Sigmoid colon (tissue), 7 donors: ENCODE results near the gene FCAMR. TPM values are rescaled to one million over a fixed set of nuclear protein-coding genes. Genes with fewer than 3 reads are reported as not detected.

Experiments used
- DNase-seq: peaks from one replicate; pipeline ENCODE4 v3.0.0-alpha.2; 2019
- H3K27ac ChIP-seq, 4 donors: fragments of 200-600 bp; sonication (generic); one replicate each; pipeline ENCODE4 v1.5.1; 2016 to 2019; ENCODE audit warnings: mild to moderate bottlenecking in 1 of 4
- H3K27me3 ChIP-seq, 3 donors: fragments of 200-600 bp; sonication (generic); one replicate each; pipeline ENCODE4 v1.5.1; 2019; ENCODE audit warnings: mild to moderate bottlenecking in 1 of 3
- H3K36me3 ChIP-seq, 4 donors: fragments of 200-600 bp; sonication (generic); one replicate each; pipeline ENCODE4 v1.5.1; 2016 to 2019
- H3K4me1 ChIP-seq, 4 donors: fragments of 200-600 bp; sonication (generic); one replicate each; pipeline ENCODE4 v1.5.1; 2017 to 2019
- H3K4me3 ChIP-seq, 4 donors: fragments of 200-600 bp; sonication (generic); one replicate each; pipeline ENCODE4 v1.5.1; 2017 to 2019; ENCODE audit warnings: mild to moderate bottlenecking in 2 of 4, moderate library complexity in 1 of 4
- H3K9me3 ChIP-seq, 4 donors: fragments of 200-600 bp in 3 of 4; sonication (generic) in 3 of 4; one replicate each; pipeline versions ENCODE4 v1.5.1 to v1.6.1; 2013 to 2019
- CTCF ChIP-seq, 4 experiments: fragments of 450-650 bp in 3 of 4; fragments of 200-600 bp in 1 of 4; IDR thresholded peaks; one replicate each; pipeline ENCODE4 v1.5.1; 2016 to 2019; ENCODE audit warnings: antibody characterized with exemption in 4 of 4, mild to moderate bottlenecking in 3 of 4, moderate library complexity in 2 of 4
- EP300 ChIP-seq, 4 donors: sonication (generic); formaldehyde crosslinking; IDR thresholded peaks; one replicate each; pipeline ENCODE4 v1.6.1; 2017; ENCODE audit warnings: antibody characterized with exemption in 4 of 4
- POLR2A ChIP-seq, 2 donors: fragments of 450-650 bp; IDR thresholded peaks; one replicate each; pipeline ENCODE4 v1.6.1; 2016; ENCODE audit warnings: antibody characterized with exemption in 2 of 2, mild to moderate bottlenecking in 2 of 2, moderate library complexity in 2 of 2
- POLR2AphosphoS5 ChIP-seq, 4 donors: sonication (generic); formaldehyde crosslinking; IDR thresholded peaks; one replicate each; pipeline ENCODE4 v1.6.1; 2017; ENCODE audit warnings: antibody characterized with exemption in 4 of 4
- WGBS, 2 donors: extraction: QIAGEN DNeasy Blood & Tissue Kit; methylation state at CpG; one replicate each; pipeline ENCODE4 v1.1.7; 2013; 5-methylcytosine and 5-hydroxymethylcytosine counted together
- intact Hi-C: fragments of 100-400 bp; cut with DNase I; formaldehyde crosslinking; loops from one replicate; pipeline ENCODE4 v1.15.1; 2023
- polyA plus RNA-seq, 3 donors: library from polyadenylated mRNA; stranded (reverse); fragments of 200-250 nt; gene quantifications; one replicate each; pipeline ENCODE4 v1.2.3, GENCODE V29; 2013
- total RNA-seq, 4 donors: library from RNA; depleted of rRNA; stranded (reverse); fragments of >200 nt; gene quantifications; one replicate each; pipeline ENCODE4 v1.1.0, GENCODE V29; 2016
- donor health status: healthy with polysubstance abuse.
- donor health status: Bipolar disorder and iron deficiency.
- donor health status: healthy.

The FCAMR gene, protein sequence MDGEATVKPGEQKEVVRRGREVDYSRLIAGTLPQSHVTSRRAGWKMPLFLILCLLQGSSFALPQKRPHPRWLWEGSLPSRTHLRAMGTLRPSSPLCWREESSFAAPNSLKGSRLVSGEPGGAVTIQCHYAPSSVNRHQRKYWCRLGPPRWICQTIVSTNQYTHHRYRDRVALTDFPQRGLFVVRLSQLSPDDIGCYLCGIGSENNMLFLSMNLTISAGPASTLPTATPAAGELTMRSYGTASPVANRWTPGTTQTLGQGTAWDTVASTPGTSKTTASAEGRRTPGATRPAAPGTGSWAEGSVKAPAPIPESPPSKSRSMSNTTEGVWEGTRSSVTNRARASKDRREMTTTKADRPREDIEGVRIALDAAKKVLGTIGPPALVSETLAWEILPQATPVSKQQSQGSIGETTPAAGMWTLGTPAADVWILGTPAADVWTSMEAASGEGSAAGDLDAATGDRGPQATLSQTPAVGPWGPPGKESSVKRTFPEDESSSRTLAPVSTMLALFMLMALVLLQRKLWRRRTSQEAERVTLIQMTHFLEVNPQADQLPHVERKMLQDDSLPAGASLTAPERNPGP
- total RNA-seq (not detected), polyA plus RNA-seq (1 to 10 TPM in 1 of 3 donors, not detected in 2; 1.5 TPM)

DNA sequence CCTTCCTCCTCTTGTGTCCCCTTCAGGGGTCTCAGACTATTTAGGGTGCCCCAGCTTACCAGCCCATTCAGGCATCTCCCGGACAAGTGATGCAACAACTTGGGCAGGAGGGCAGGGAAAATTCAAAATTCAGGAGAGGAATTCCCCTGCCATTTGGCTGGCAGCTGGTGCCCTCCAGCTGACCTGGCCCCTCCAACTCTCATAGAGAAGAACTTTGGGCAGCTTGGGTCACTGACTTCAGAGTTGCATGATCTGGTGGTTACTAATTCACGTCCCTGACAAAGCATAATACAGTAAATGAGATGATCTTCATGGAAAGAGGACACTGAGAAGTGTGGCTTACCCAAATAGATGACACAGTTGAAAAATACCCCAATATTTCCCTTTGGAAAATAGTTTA lies at the start of gene FCAMR:
FCAMR (minus strand) TSS at position 15 of the 400 bp plus-strand sequence. CDS start 335 bp downstream, outside the sequence.
- Histone ChIP-seq H3K27me3 (no peaks in the 10 kb centered on the region), H3K9me3 (no peaks in the 10 kb centered on the region), H3K4me1 (no peaks in the 10 kb centered on the region), H3K4me3 (no peak within 1 kb of the TSS), H3K27ac (no peak within 1 kb of the TSS), H3K36me3 (no peaks in the 10 kb centered on the region)
- intact Hi-C loops: no loop called here
- WGBS, 2 donors: 77% methylated on average over 2 of the region's 2 CpGs
- TF ChIP-seq POLR2A (IDR thresholded peaks at IDR 0.05) (no peak), EP300 (IDR thresholded peaks at IDR 0.05) (no peak), CTCF (IDR thresholded peaks at IDR 0.05) (no peak), POLR2AphosphoS5 (IDR thresholded peaks at IDR 0.05) (no peak)
- DNase-seq: no peak

DNA sequence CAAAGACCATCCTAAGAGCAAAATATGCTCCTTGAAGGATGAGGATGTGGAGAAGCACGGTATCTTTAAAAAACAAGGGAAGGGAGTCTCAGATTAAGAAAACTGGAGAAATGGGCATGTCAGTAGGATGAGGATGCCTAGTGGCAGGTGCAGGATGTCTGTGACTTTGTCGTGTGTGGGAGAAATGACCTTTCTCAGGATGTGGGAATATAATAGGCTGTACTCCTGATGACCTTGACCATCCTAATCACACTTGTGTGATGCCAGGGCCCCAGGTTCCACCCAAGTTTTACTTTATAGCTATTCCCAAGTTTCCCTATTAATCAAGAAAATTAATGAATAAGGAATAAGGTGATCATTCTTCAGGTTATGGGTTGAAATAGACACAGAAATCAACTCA lies 49.4 kb upstream of the FCAMR start:
- intact Hi-C loops: no loop called here
- TF ChIP-seq CTCF (IDR thresholded peaks at IDR 0.05) (no peak), EP300 (IDR thresholded peaks at IDR 0.05) (no peak)
- Histone ChIP-seq H3K4me1 (peaks cover 0 to 4% (median 3%) of the 10 kb centered on the region in 4 donors), H3K27me3 (no peaks in the 10 kb centered on the region), H3K4me3 (no peak overlapping the region), H3K36me3 (no peaks in the 10 kb centered on the region), H3K27ac (no peak overlapping the region), H3K9me3 (no peaks in the 10 kb centered on the region)
- WGBS, 2 donors: 57 to 67% methylated on average over 2 of the region's 2 CpGs
- no peak for DNase-seq

DNA sequence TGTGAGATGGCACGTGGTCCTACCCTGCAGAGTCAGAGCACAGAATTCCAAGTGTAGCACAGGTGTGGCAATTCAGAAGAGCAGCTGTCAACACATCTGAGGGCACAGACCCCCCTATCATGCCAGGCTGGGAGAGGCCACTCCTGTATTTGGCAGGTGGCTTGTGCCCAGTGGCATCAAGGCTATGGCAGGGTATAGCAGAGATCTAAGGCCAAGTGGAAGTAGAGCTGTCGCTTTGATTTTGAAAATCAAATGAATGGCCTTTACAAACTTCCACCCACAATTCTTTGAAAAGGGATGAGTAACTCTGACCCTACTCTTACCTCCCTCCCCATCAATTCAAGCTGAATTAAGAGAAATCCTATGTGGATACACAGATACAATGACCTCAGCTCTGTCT lies 48.9 kb upstream of the FCAMR start:
- no peaks in the 10 kb centered on the region for H3K4me1 ChIP-seq
- no peaks in the 10 kb centered on the region for H3K36me3 ChIP-seq
- TF ChIP-seq CTCF (IDR thresholded peaks at IDR 0.05): no peak
- 91 to 92% methylated on average over 2 of the region's 2 CpGs for WGBS, 2 donors
- no peaks in the 10 kb centered on the region for H3K9me3 ChIP-seq
- no peaks in the 10 kb centered on the region for H3K27me3 ChIP-seq
- intact Hi-C loops: no loop called here
- DNase-seq: no peak
- H3K4me3 ChIP-seq: no peak overlapping the region
- H3K27ac ChIP-seq: no peak overlapping the region

DNA sequence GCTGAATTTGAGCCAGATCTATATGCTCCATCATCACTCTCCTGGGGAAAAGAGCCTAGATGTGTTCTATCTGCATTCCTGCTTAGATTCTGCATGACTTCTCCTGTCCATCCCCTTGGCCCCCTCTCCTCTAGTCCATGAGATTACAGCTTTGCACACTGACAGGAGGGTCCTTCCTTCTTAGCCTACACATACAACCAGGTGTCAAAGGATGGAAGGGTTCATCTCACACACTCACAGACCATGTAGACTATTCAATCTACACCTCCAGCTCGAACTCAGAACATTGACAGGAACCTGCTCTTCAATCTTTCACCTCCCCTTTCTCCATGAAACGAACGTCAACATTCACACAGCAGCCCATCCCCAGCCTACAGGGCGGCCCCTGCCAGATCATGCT lies 48.4 kb upstream of the FCAMR start:
- 90 to 92% methylated on average over 4 of the region's 4 CpGs for WGBS, 2 donors
- Histone ChIP-seq H3K4me3 (no peak overlapping the region), H3K4me1 (no peaks in the 10 kb centered on the region), H3K9me3 (no peaks in the 10 kb centered on the region), H3K36me3 (no peaks in the 10 kb centered on the region), H3K27me3 (no peaks in the 10 kb centered on the region), H3K27ac (no peak overlapping the region)
- no peak for DNase-seq
- intact Hi-C loops: no loop called here
- TF ChIP-seq POLR2AphosphoS5 (IDR thresholded peaks at IDR 0.05) (no peak), EP300 (IDR thresholded peaks at IDR 0.05) (no peak), POLR2A (IDR thresholded peaks at IDR 0.05) (no peak), CTCF (IDR thresholded peaks at IDR 0.05) (no peak)
